ENCODE results near the gene ZNF540. TPM values are rescaled to one million over a fixed set of nuclear protein-coding genes. Genes with fewer than 3 reads are reported as not detected.

ZNF540 gene
- polyA plus RNA-seq (0.15 to 0.95 TPM (median 0.35 TPM) in 3 replicates), polyA minus RNA-seq (0.13 to 0.45 TPM in 2 of 3 replicates, not detected in the other)
- polyA plus RNA-seq (2011; ENCODE audit: low read depth), result 0.40 TPM
- 0.23 and 0.38 TPM in 2 replicates for polyA plus RNA-seq (2011; cell fraction: cytosol; rRNA removed)
- polyA plus RNA-seq (2011; cell fraction: nucleus; rRNA removed), result 0.52 and 1.1 TPM in 2 replicates
- polyA plus RNA-seq (2012; ENCODE audit: low replicate concordance), result 0.52 and 0.56 TPM in 2 replicates
- polyA minus RNA-seq (2011; cell fraction: cytosol; rRNA and poly(A)+ RNA removed), result not detected
- polyA minus RNA-seq (2011; cell fraction: nucleus; rRNA and poly(A)+ RNA removed), result 0.32 and 0.93 TPM in 2 replicates

DNA sequence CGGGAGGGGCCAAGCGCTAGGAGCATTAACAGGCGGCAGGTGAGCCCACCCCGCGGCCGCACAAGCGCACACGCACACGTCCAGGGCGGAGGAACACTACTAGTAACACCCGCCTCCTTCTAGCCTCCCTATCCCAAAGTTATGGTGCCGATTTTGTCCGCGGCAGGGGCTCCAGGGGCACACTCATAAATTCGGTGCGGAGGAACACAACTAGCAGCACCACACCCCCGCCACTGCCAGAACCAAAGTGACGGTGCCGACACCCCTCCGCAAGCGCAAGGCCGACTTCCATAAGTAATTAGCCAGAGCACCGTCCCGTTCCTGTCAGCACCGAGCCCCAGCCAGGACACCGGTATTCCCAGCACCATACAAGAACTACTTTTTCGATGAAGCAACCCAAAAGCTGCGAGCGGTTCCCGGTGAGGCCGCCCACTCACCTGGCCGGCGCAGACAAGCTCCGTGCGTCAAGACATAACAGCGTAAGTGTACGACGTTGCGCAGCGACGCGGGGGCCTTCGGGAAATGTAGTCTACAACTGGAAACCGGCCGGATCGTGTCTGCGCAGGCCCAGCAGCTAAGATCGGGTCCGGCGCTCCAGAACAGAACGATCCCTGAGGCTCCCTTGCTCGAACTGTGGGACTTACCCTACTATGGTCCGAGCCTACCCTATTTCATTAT is at the start of gene ZNF540, which contains the start of gene ZNF571:
Gene ZNF540 (plus strand): TSS at position 573 of the 678 bp plus-strand sequence. CDS start 3,572 bp downstream, outside the sequence.
Gene ZNF571 (minus strand): TSS at position 489 of the 678 bp plus-strand sequence. CDS start 8,116 bp downstream, outside the sequence.
- dilution Hi-C loops (cut with MboI; ENCODE audit: extremely low pct_ligation_motif_present, low sequenced_read_pairs), result no loop called here
- peak; percentile 78 for FAIRE-seq

DNA sequence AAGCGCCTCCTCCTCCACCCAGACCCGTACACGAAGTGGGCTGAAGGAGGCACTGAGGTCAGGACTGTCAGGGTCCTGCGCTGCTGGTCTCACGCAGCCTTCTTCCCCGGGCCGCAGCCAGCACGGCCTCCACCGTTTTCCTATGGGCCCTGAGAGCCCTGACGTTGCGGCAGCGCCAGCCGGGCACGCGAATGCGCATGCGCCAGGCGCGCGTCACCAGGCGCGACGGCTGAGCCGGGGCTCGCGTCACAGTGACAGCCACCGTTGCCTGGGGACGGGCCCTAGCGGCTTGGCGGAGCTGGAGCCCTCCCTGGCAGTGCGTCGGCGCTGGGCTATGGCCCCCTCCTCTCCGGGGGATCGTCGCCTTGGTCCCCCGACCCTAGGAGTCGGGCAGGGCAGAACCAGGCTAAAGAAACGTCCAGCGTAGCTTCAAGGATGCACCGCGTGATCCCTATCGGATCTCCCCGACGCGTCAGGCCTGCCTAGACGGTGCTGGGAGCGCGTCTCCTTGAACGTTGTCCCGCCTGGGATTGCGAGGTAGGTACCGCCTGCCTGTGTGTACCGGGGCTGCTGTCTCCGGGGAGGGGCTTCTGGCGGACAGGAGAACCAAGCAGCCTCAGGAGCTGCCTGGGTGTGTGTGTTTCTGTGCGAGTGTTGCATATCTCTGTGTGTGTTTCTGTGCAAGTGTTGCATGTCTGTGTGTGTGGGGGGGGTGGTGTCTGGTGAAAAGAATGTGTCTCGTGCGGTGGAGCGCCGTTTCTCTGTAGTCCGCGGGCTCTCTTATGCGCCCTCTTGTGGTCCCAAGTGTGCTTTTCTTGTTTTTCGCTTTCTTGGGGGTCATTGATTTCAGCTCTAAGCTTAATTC is 43.3 kb upstream of the ZNF540 start:
- H3K9me3 ChIP-seq (ENCODE audit: control insufficient read depth, low read depth, low read length), result peaks cover 23% of the 10 kb centered on the region
- peak overlapping the region; percentile 78 for H3K9ac ChIP-seq (ENCODE audit: control insufficient read depth, extremely low read depth, insufficient read depth, low read length)
- TF ChIP-seq, protein P1, sequence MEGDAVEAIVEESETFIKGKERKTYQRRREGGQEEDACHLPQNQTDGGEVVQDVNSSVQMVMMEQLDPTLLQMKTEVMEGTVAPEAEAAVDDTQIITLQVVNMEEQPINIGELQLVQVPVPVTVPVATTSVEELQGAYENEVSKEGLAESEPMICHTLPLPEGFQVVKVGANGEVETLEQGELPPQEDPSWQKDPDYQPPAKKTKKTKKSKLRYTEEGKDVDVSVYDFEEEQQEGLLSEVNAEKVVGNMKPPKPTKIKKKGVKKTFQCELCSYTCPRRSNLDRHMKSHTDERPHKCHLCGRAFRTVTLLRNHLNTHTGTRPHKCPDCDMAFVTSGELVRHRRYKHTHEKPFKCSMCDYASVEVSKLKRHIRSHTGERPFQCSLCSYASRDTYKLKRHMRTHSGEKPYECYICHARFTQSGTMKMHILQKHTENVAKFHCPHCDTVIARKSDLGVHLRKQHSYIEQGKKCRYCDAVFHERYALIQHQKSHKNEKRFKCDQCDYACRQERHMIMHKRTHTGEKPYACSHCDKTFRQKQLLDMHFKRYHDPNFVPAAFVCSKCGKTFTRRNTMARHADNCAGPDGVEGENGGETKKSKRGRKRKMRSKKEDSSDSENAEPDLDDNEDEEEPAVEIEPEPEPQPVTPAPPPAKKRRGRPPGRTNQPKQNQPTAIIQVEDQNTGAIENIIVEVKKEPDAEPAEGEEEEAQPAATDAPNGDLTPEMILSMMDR (optimal IDR thresholded peaks at IDR 0.05 in 1 of 3, IDR thresholded peaks at IDR 0.05 in 1 of 3, conservative IDR thresholded peaks at IDR 0.05 in 1 of 3; ENCODE audit: extremely low read depth in 1 of 3, insufficient read depth in 2 of 3, low read length in 3 of 3), result peak; percentile 55 to 57 (median 57)
- no peak for TF ChIP-seq EZH2 (IDR thresholded peaks at IDR 0.05; ENCODE audit: low read length)
- no peaks in the 10 kb centered on the region for H3K4me1 ChIP-seq (ENCODE audit: control insufficient read depth, extremely low read depth, insufficient read depth, low read length)
- no peaks in the 10 kb centered on the region for H3K9me1 ChIP-seq (ENCODE audit: control insufficient read depth, extremely low read depth, insufficient read depth, low read length)
- peak overlapping the region; percentile 69 for H3K4me2 ChIP-seq (ENCODE audit: control insufficient read depth, extremely low read depth, insufficient read depth, low read depth, low read length)
- peak overlapping the region; percentile 75 for H3K27ac ChIP-seq (ENCODE audit: control insufficient read depth, insufficient read depth, low read length)
- H3K4me3 ChIP-seq (ENCODE audit: control insufficient read depth in 2 of 3, extremely low read depth in 1 of 3, insufficient read depth in 2 of 3, low read depth in 1 of 3, low read length in 3 of 3), result peak overlapping the region; percentile 73 to 89 (median 78)
- H2AFZ ChIP-seq (ENCODE audit: control insufficient read depth, low read length), result peak overlapping the region; percentile 96
- no peaks in the 10 kb centered on the region for H3K36me3 ChIP-seq (ENCODE audit: control insufficient read depth in 2 of 2, extremely low read depth in 1 of 2, insufficient read depth in 2 of 2, low read length in 2 of 2)
- DNase-seq (ENCODE audit: low read depth, low spot score) (no peak), FAIRE-seq (no peak)
- no peaks in the 10 kb centered on the region for H3K27me3 ChIP-seq (ENCODE audit: control insufficient read depth, extremely low read depth, insufficient read depth, low read length)
- H3K79me2 ChIP-seq (ENCODE audit: control insufficient read depth, insufficient read depth, low read length), result no peaks in the 10 kb centered on the region
- dilution Hi-C loops (cut with MboI; ENCODE audit: extremely low pct_ligation_motif_present, low sequenced_read_pairs), result no loop called here
- no peaks in the 10 kb centered on the region for H4K20me1 ChIP-seq (ENCODE audit: control insufficient read depth, extremely low read depth, insufficient read depth, low read length)

More for the DNA sequence above, at the start of gene ZNF540, which contains the start of gene ZNF571:
- Histone ChIP-seq H3K4me1 (ENCODE audit: control insufficient read depth, extremely low read depth, insufficient read depth, low read length) (peaks cover 11% of the 10 kb centered on the region), H3K9me1 (ENCODE audit: control insufficient read depth, extremely low read depth, insufficient read depth, low read length) (no peaks in the 10 kb centered on the region), H3K27me3 (ENCODE audit: control insufficient read depth, extremely low read depth, insufficient read depth, low read length) (no peaks in the 10 kb centered on the region), H3K79me2 (ENCODE audit: control insufficient read depth, insufficient read depth, low read length) (no peaks in the 10 kb centered on the region), H3K4me3 (ENCODE audit: control insufficient read depth in 2 of 3, extremely low read depth in 1 of 3, insufficient read depth in 2 of 3, low read depth in 1 of 3, low read length in 3 of 3) (peak within 1 kb of the TSS; percentile 58 to 97 (median 96)), H3K4me2 (ENCODE audit: control insufficient read depth, extremely low read depth, insufficient read depth, low read depth, low read length) (peak within 1 kb of the TSS; percentile 99), H3K27ac (ENCODE audit: control insufficient read depth, insufficient read depth, low read length) (peak within 1 kb of the TSS; percentile 89), H4K20me1 (ENCODE audit: control insufficient read depth, extremely low read depth, insufficient read depth, low read length) (no peaks in the 10 kb centered on the region), H3K9me3 (ENCODE audit: control insufficient read depth, low read depth, low read length) (no peaks in the 10 kb centered on the region), H3K9ac (ENCODE audit: control insufficient read depth, extremely low read depth, insufficient read depth, low read length) (peak within 1 kb of the TSS; percentile 87), H3K36me3 (ENCODE audit: control insufficient read depth in 2 of 2, extremely low read depth in 1 of 2, insufficient read depth in 2 of 2, low read length in 2 of 2) (no peaks in the 10 kb centered on the region), H2AFZ (ENCODE audit: control insufficient read depth, low read length) (peak within 1 kb of the TSS; percentile 99)
- peak; percentile 79 for DNase-seq (ENCODE audit: low read depth, low spot score)
- TF ChIP-seq, protein P1 (optimal IDR thresholded peaks at IDR 0.05 in 1 of 3, IDR thresholded peaks at IDR 0.05 in 1 of 3, conservative IDR thresholded peaks at IDR 0.05 in 1 of 3; ENCODE audit: extremely low read depth in 1 of 3, insufficient read depth in 2 of 3, low read length in 3 of 3), result no peak
- TF ChIP-seq EZH2 (IDR thresholded peaks at IDR 0.05; ENCODE audit: low read length), result no peak

All from keratinocyte (primary cell).